NCI-H2196 (cell line): ENCODE data around the gene MRTFB.

Experiments
- DNase-seq: peaks from one replicate; lab custom pipeline; 2025; ENCODE audit not compliant: unreplicated experiment; lab: John Stamatoyannopoulos, UW

The MRTFB gene

DNA sequence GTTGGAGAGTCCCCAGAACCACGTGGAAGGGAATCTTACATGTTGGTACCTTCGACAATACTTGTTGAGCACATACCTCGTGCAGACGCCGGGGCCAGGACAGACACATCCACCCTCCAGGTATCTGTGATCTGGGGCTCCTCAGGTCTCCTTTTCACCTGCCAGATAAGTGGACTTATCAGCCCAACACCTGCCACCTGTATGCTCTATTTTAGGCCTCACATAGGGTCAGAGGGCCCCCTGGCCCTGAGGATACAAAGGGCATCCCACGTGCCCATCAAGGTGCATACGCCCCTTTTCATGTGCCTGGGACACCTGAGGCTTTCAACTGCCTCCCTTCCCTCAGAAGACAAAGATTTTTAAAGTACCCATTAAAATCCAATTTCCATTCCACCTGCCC, 212.7 kb downstream of the MRTFB start:
- no peak for DNase-seq

- DNase-seq = no peak
These were observed 213.3 kb downstream of the MRTFB start for GRCh38 chr16:14284371-14284770.

DNA sequence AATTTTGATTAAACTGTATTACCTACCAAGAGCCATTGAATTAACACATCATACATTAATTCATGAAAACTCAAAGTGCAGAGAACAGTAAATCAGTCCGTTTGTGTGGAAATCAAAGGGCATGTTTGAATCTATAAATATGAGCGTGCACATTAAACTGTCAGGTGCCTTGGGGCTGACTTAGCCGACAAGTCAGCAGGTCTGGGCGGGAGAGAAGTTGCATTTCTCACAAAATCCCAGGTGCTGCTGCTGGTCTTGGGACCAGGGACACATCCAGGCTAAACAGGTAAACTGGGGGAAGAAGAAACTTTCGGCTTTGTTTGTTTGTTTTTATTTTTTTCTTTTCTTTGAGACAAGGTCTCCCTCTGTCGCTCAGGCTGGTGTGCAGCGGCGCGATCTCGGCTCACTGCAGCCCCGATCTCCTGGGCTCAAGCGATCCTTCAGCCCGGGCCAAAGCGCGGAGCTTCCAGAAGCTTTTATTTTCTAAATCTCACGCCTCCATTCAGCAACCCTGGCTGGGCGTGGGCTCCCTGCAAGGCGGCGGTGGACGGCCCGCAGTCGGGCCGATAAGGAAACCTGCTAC, 213.9 kb downstream of the MRTFB start:
- peak; percentile 72 for DNase-seq

- peak; percentile 91 for DNase-seq
These were observed 214.6 kb downstream of the MRTFB start for GRCh38 chr16:14285513-14286367.

DNA sequence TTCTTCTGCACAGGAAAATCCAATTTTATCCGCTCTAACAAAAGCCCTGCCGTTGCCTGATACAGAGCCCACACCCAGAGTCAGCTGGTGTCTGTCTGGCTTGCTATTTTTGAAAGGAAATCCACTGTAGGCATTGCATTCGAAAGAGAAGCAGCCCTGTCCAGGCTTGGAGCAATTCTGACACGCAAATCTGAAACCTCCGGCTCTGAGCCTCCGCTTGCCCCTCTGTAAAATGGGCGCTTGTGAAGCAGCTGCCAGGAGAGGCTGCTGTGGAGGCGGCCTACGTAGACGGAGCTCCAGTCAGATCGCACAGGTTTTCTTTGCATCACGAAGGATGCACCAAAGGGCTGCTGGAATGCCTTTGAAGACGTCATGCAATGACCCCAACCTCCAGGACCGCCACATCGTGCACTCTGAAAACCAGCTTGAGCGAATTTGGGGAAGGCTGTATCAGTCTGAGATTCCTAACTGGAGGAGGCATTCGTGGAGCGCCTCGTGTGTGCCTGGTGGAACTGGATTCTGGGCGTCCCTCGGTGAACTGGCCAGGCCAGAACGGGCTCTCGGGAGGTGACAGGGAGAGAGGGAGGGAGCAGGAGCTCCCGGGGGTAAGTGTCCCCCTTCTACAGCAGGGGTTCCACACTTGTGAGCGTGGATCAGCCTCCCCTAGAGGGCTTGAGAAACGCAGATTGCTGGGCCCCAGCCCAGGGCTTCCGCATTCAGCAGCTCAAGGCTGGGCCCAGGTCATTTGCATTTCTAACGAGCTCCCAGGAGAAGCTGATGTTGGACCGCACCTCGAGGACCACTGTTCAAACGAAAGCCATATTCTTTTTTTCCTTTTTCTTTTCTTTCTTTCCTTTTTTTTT, 215.5 kb downstream of the MRTFB start:
- DNase-seq = no peak

DNA sequence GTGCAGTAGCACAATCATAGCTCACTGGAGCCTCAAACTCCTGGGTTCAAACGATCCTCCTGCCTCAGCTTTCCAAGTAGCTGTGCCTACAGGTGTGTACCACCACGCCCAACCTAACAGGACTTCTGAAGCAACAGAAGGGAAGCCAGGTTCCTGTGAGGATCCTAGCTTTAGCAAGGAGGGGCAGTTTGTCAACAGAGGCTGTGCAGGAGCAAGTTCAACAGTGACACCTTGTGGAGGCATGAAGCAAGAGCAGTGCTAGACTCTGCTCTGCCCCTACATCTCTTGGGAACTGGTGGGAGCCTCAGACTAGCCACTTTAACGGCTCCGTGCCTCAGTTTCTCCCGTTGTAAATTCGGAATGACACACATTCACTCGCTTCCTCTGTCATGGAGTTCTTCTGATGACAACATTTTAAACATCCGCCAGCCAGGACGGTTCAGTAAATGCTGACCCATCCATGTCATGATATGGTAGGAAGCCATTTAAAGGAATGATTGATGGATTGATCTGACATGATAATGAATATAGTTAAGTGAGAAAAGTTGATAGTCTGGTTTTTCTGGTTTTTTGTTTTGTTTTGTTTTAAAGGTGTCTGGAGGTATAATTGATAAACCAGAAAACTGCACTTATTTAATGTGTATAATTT, 218.7 kb downstream of the MRTFB start:
- DNase-seq = peak; percentile 66

- no peak for DNase-seq
These were observed 220.2 kb downstream of the MRTFB start for GRCh38 chr16:14291286-14291685.

DNA sequence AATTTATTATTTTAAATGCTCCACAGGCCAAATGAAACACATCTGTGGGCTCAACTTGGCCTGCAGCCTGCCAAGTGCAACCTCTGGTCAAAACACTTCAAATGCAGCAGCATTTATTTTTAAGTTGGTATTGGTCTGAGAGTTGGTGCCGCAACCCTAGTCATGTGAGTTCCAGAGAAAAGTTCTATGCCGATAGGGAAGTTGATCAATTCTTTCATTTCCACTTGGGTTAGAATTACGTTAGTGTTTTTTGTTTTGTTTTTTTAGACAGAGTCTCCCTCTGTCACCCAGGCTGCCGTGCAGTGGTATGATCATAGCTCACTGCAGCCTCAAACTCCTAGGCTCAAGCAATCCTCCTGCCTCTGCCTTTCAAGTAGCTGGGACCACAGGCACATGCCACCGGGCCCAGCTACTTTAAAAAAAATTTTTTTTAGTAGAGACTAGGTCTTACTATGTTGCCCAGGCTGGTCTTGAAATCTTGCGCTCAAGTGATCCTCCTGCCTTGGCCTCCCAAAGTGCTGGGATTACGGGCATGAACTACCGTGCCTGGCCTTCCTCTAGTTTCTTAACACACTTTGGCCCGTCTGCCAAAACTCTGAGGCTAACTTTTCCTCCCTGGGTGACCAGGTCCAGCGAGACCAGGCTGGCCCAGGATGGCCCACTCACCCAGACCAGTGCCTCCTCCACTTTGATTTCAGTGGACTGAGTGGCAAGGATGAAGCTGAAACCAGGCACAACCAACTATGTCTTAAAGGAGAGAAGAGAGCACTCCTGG, 221.1 kb downstream of the MRTFB start:
- DNase-seq = no peak

DNA sequence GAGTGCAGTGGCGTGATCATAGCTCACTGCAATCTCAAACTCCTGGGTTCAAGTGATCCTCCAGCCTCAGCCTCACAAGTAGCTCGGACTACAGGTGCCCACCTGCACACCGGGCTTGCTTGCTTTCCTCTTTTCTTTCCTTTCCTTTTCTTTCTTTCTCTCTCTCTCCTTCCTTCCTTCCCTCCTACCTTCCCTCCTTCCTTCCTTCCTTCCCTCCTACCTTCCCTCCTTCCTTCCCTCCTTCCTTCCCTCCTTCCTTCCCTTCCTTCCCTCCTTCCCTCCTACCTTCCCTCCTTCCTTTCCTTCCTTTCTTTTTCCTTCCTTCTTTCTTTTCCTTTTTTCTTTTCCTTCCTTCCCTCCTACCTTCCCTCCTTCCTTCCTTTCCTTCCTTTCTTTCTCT, 225.5 kb downstream of the MRTFB start:
- no peak for DNase-seq

- DNase-seq = no peak
These were observed 227.4 kb downstream of the MRTFB start for GRCh38 chr16:14298374-14299122.

DNA sequence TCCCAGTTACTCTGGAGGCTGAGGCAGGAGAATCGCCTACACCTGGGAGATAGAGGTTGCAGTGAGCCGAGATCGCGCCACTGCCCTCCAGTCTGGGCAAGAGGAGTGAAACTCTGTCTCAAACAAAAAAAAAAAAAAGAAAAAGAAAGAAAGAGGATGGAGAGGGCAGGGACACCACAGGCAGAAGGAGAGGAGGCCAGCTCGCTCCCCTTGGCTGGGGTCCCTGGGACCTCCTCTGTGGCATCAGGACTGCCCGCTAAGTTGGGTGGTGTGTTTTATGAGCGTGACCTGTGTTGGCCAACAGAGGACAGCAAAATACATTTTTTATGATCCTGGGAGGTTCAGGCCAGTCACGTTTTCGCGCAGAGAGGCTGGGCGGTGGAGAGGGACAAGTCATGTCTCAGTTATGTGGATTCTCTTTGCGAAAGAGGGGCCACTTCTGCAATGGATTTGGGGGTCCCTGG, 229.6 kb downstream of the MRTFB start:
- peak; percentile 73 for DNase-seq

GRCh38 chr16:14301169-14302030, 230.3 kb downstream of the MRTFB start:
- peak; percentile 49 for DNase-seq

DNA sequence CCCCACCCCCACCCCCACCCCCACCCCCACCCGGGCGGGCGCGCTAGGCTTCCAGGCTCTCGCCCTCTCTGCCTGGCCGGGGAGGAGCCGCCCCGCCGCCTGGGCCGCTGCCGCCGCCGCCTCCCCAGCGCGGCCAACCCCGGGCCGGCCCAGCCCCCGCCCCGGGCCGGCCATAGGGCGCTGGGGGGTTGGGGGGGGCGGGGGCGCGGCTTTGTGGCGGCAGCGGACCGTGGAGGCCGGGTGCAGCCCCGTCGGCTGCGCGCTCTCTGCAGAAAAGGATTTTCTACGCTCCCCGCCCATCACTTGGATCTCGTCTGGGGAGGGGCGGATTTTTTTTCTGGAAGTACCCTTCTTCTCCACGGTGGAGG, 230.9 kb downstream of the MRTFB start:
- peak; percentile 81 for DNase-seq

- DNase-seq = no peak
These were observed 231.5 kb downstream of the MRTFB start for GRCh38 chr16:14302399-14303181.

DNA sequence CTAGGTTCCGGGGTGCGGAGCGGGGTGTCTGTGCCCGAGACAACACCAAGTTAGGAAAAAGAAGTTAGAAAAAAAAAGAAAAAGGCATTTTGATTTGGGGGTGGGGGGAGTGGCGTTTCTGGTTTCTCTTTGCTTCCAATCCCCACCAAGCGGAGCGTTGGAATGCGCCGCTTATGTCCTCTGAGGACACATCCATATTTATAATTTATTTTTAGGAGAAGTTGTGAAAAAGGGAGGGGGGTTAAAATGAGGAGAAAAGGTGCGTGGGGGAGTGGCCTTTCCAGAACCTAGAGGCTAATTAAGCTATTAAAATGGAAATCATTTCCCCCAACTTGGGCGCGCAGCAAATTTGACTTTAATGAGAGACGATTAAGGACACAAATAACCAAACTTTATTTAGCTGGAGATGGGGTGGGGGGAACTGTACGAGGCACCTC, 232.1 kb downstream of the MRTFB start:
- no peak for DNase-seq

DNA sequence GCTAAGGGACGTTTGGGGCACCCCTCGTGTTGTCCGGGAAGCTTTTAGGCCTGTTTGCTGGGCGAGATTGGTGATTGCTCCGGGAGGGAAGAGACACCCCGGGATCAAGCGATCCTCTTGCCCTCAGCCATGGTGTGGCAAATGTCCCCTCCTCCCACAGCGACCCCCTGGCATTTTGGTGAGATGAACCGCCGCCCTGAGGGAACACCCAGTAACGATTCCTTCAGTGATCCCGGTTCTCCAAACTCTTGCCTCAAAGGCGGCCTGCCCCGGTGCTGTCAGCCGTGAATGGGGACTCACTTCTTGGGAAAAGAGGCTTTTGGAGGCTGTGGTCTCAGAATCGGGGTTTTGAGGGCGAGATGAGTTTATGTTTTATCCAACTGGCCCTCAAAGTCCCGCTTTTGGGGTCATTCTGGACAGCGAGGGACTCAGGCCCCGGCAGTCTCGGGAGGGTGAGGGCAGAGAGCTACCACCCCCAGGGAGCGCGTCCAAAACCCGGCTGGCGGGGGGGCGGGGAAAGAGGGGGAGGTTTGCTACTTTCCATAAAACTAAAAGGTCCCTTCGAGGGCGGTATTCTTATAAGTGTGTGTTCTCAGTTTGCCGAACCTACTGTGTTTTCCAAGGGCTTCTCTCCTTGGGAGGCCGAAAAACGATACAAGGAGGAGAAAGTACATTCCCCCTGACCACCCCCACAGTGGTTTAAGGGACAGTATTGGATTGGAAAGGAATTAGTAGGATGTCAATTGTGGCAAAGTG, 232.7 kb downstream of the MRTFB start:
- no peak for DNase-seq

DNA sequence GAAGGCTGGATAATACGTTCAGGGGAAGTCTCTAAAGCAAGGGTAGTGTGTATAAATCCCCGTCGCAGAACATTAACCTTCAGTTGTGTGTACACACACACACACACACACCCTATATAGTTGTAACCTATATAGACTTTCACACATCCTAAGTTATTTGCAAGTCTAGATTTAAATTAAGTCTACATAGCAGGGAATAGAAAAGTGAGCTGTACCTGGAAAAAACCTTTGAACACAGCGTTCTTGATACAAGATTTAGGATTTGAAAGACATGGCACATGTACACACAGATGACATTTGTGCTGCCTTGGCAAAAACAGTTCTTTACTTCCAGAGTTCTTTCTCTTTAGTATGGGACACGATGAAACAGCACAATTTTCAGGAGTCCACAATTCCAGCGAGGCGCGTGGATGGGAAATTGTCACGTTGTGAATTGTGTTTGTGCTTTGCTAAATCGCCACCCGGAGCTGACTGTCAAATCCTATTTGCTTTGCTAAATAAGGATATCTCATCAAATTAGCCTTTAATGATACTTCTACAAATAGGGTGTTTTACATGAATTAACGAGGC, 233.9 kb downstream of the MRTFB start:
- no peak for DNase-seq
